GM19025 (cell line): ENCODE measurements around the gene ADIPOR1.
A peak's percentile ranks its signal among the peaks of the same experiment; 100 is the strongest.
"Not testable (repeated sequence)": the region's sequence is repeated elsewhere in the genome, so short reads cannot be mapped to it uniquely, and the experiment has no call there.

Source experiments
- ATAC-seq: cut with Tn5 transposase; IDR thresholded peaks from one replicate; pipeline ENCODE4 v1.9.1; 2021; ENCODE audit warnings: mild to moderate bottlenecking, low read depth, moderate library complexity; ENCODE audit not compliant: unreplicated experiment

The ADIPOR1 gene

DNA sequence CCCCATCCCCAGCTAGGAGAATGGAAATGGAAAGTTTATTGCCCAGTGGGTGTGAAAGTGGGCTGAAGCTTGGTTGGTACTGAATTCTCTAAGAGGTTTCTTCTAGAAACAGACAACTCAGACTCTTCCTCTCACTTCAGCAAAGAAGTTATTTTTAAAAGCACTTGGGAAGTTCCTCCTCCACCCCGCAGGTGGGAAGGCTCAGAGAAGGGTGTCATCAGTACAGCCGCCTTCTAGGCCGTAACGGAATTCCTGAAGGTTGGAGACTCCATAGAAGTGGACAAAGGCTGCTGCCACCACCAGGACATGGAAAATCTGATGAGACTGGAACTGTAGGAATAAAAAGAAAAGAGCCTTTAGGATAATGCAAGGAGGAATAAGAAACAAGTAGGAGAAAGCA is 16.7 kb downstream of the ADIPOR1 start:
- no peak for ATAC-seq

DNA sequence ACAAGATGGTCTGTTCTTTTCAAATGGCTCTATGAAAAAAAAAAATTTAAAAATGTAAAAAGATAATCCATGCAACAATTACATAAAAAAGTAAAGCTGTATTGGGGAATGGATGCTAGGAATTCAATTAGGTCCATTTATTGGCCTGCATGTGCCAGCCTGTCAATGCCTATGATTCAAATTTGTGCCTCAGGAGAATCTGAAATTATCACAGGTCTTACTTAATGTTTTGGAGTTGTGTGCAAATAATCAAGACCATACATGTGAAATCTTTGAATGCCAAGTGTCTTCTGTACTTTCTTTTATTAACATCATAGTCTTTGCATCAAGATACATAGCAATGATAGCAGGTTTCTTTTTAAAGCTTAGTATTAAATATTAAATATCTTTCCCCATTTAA is 17.6 kb downstream of the ADIPOR1 start:
- no peak for ATAC-seq

DNA sequence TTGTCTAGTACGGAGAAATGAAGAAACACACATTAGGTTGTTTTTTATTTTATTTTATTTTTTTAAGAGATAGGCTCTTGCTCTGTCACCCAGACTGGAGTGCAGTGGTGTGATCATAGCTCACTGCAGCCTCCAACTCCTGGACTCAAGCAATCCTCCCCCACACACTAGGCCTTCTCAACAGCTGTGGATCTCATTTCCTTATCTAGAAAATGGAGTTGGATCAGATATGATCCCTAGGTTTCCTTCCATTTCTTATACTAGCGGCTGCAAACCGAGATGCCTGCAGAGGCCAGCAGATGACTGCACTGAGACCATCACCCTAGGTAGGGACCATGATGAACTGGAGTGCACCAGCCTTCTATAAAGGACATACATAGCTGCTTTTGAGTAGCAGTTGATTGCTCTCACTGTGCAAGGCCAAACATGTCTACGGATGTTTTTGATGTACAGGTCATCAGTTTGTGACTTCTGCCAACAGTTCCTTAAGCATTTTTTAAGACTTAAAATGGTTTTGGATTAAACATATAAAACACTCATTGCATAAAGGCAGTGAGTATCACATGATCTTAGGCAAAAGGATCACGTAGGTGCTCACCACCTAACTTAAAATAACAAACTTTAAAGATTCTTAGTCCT is 19.7 kb downstream of the ADIPOR1 start:
- no peak for ATAC-seq

DNA sequence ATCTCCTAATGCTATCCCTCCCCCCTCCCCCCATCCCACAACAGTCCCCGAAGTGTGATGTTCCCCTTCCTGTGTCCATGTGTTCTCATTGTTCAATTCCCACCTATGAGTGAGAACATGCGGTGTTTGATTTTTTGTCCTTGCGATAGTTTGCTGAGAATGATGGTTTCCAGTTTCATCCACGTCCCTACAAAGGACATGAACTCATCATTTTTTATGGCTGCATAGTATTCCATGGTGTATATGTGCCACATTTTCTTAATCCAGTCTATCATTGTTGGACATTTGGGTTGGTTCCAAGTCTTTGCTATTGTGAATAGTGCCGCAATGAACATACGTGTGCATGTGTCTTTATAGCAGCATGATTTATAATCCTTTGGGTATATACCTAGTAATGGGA is 21.7 kb downstream of the ADIPOR1 start:
- ATAC-seq = not testable (repeated sequence)

DNA sequence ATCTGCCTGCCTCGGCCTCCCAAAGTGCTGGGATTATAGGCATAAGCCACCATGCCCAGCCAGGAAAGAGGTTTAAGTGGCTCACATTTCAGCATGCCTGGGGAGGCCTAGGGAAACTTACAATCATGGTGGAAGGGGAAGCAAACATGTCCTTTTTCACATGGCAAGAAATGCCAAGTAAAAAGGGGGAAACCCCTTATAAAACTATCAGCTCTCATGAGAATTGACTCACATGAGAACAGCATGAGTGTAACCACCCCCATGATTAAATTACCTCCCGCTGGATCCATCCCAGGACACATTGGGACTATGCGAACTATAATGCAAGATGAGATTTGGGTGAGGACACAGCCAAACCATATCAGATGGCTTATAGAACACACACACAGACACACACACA is 22.3 kb downstream of the ADIPOR1 start:
- ATAC-seq = no peak

DNA sequence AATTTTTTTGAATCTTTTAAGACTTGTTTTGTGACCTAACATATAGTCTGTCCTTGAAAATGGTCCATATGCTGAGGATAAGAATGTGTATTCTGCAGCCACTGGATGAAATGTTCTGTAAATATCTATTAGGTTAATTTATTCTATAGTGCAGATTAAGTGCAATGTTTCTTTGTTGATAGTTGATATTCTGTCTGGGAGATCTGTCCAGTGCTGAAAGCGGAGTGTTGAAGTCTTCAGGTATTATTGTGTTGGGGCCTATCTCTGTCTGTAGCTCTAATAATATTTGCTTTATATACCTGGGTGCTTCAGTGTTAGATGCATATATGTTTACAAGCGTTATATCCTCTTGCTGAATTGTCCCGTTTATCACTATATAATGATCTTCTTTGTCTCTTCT is 23.4 kb downstream of the ADIPOR1 start:
- ATAC-seq = no peak

DNA sequence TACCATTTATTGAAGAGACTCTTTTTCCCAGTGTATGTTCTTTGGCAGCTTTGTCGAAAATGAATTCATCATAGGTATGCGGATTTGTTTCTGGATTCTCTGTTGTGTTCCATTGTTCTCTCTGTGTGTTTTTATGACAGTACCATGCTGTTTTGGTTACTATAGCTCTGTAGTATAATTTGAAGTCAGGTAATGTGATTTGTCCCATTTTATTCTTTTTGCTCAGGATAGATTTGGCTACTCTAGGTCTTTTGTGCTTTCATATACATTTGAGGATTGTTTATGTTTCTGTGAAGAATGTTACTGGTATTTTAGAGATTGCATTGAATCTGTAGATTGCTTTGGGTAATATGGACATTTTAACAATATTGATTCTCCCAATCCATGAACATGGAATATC is 25.6 kb downstream of the ADIPOR1 start:
- no peak for ATAC-seq

DNA sequence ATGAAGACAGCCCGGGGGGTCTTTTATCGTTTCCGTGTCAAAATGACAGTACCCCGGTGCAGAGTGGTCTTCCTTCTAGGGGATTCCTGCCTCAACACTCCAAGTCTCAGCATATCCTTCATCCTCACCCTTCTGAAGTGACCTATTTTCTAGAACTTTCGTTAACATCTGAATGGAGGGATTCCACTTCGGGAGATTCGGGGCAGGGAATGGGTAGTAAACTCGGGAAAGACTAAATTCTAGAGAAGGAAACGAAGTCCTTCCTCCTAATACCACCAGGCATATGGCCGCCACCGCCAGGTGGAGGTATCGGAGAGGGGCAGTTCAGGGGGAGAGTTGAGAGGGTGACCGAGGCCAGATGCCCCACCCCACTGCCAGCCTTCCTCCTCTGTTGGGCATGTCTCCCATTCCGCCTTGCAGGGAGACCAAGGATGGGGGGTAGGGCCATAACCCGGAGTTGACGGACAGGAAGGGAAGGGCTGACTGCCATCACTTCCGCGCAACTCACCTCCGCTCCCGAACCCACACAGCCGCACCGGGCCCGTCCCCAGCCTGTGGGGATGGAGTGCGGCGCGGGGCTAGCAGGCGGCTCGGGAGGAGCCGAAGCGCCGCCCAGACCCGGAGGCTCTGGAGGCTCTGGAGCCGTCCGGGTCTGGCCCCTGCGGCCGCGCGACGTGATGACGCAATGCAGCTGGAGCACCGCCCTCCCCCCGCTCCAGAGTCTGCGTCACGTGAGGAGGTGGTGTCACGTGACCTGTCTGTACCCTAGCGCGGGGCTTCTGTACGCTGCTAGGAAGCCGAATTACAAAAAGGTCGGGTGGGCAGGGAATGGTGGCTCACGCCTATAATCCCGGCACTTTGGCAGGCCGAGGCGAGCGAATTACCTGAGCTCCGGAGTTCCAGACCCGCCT is 31.3 kb downstream of the ADIPOR1 start, which contains the start of gene KLHL12:
Gene KLHL12 (minus strand): TSS at position 654 of the 911 bp plus-strand sequence. CDS start 2,072 bp downstream, outside the sequence.
- peak; percentile 95 for ATAC-seq

DNA sequence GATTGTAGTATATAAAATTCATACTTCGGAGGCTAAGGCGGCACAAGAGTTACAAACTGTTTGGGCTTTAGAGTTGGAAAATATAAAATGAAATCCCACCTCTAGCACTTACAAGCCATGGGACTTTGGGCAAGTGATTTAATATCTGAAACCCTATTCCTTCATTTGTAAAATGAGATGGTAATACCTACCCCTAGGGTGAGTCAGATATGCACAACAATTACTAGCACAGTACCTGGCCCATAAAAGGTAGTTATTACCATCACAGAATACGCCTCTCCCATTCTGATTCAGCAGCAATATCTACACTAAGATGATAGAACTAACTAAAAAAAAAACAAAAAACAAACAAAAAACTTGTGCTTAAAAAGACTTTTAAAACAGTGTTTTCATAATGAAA is 34.6 kb downstream of the ADIPOR1 start:
- ATAC-seq = no peak

DNA sequence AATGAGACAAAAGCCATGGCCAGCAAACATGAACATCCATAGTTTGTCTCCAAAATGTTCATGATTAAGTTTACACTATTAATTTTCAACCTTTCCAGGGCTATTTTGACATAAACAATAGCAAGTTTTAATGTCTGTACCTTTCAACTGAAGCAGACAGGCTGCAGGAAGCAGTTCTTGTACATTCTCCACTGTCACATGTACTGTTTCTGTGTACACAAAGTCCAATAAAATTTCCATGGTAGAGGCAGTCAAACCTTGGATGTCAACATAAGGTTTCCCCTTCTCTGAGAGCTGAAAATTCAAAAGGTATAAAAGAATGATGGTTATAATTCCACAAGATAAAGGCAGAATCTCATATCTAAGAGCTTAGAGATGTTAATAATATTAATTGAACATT is 38.5 kb downstream of the ADIPOR1 start:
- no peak for ATAC-seq

DNA sequence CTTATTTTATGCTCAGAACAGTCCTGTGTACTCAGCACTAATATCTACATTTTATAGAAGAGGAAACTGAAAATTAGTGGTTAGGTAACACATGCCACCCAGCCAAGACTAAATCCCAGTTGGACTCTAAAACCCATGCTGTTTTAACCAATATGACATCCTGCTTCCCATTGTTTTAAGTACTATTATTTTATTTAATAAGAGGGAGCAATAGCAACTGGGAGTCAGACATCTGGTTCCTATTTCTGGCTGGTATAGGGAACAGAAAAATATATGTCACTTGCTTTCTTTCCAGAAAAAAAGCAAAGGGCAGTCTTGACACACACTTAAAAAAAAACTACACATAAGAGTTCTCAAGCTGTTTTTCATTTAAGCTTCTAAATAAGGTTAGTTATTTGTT is 43.0 kb downstream of the ADIPOR1 start:
- no peak for ATAC-seq

DNA sequence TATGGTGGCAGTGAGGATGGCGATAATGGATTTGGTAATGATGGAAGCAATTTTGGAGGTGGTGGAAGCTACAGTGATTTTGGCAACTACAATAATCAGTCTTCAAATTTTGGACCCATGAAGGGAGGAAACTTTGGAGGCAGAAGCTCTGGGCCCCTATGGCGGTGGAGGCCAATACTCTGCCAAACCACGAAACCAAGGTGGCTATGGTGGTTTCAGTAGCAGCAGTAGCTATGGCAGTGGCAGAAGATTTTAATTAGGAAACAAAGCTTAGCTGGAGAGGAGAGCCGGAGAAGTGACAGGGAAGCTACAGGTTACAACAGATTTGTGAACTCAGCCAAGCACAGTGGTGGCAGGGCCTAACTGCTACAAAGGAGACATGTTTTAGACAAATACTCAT is 45.6 kb downstream of the ADIPOR1 start:
- ATAC-seq = not testable (repeated sequence)

DNA sequence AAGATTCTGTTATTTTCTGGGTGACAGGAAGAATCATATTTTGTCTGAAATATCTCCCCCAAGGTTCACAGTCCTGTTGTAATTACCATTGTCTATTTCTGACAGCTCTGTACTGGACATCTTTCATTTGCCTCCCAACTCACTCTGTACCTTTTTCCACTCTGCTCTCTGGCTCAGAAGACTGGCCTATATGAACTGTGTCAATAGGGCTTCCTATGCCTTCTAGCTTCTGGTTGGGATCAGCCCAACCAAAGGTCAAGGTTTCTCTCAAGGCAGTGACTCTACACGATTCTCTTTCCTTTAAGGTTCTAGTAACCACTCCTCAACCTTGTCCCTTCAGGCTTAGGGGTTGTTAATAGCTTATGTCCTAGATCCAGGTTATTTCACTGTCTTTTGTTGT is 48.6 kb downstream of the ADIPOR1 start:
- no peak for ATAC-seq

DNA sequence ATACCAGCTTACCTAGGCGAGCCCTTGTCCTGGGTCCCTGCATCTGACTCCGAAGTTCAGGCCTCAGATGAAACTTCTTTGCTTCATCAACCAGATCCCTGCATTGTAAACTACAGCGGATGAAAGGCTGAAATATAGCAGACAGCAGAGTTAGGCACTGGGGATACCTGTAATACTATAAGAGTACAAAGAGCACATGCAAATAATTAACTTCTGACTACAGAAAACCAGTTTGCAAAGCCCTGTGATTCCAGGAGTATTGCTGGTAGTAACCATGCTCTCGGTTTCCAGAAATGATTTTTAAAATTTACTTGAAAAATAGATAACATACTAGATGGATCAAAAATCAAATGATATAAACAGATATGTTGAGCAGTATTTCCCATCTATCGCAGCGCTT is 49.1 kb downstream of the ADIPOR1 start:
- no peak for ATAC-seq

DNA sequence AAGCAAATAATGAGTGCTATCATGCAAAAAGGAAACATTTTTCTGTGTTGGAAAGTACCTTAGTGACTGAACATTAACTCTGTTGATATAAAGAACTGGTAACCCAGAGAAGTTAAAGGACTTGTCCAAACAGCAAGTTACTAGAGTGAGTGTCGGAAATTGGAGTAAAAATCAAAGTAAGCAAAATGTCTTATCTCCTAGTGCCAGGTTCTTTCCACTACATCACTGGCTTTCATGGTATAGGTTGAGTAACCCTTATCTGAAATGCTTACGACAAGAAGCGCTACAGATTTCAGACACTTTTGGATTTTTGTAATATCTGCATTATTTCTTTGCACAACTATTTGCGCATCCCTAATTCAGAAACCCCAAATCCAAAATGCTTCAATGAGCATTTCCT is 52.8 kb downstream of the ADIPOR1 start:
- ATAC-seq = no peak

DNA sequence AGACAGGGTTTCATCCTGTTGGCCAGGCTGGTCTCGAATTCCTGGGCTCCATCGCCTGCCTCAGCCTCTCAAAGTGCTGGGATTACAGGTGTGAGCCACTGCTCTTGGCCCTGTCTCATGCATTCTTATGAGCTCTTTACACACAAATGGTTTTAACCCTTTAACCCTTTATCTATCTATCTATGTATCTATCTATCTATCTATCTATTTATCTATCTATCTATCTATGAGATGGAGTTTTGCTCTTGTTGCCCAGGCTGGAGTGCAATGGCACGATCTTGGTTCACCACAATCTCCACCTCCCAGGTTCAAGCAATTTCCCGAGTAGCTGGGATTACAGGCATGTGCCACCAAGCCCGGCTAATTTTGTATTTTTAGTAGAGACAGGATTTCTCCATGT is 54.3 kb downstream of the ADIPOR1 start:
- ATAC-seq = not testable (repeated sequence)

DNA sequence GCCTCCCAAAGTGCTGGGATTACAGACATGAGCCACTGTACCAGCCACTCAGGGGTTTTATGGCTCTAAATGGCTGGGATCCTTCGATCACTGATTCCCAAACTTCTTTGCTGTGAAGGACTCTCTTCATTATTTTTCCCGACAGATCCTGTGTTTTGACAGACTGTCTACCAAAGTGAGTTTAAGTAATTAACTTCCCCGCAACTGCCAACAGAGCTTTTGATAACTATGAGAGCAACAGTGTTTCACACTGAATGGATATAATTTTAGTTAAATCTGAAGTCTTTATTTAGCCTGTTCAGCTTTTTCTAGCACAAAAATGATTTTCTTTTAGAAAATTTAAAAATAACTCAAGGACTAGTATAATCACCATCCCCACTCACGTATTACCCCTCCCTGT is 56.6 kb downstream of the ADIPOR1 start:
- ATAC-seq = no peak

DNA sequence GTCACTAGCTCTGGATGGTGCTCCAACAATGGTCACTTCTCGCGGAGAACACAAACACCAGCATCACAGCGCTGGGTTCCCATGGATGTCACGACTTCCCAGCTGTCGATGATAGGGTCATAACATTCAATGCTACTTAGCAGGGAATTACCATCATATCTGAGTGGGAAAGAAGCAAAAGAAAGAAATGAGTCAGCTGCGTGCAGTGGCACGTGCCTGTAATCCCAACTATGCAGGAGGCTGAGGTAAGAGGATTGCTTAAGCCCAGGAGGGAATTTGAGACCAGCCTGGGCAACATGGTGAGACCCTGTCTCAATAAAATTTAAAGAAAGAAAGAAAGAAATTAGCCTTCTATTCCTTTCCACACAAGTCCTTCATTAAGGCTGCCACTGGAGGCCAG is 65.6 kb downstream of the ADIPOR1 start:
- ATAC-seq = no peak
